ENCODE measurements around the gene DUSP12. TPM values are rescaled to one million over a fixed set of nuclear protein-coding genes. Genes with fewer than 3 reads are reported as not detected.

The DUSP12 gene
- total and polyA plus RNA-seq, 9 of the 15 experiments (the other 6 are each of a cell fraction or from before 2014, with no cell fraction given), result 10.4 to 81.4 (median 43.6) TPM

DNA sequence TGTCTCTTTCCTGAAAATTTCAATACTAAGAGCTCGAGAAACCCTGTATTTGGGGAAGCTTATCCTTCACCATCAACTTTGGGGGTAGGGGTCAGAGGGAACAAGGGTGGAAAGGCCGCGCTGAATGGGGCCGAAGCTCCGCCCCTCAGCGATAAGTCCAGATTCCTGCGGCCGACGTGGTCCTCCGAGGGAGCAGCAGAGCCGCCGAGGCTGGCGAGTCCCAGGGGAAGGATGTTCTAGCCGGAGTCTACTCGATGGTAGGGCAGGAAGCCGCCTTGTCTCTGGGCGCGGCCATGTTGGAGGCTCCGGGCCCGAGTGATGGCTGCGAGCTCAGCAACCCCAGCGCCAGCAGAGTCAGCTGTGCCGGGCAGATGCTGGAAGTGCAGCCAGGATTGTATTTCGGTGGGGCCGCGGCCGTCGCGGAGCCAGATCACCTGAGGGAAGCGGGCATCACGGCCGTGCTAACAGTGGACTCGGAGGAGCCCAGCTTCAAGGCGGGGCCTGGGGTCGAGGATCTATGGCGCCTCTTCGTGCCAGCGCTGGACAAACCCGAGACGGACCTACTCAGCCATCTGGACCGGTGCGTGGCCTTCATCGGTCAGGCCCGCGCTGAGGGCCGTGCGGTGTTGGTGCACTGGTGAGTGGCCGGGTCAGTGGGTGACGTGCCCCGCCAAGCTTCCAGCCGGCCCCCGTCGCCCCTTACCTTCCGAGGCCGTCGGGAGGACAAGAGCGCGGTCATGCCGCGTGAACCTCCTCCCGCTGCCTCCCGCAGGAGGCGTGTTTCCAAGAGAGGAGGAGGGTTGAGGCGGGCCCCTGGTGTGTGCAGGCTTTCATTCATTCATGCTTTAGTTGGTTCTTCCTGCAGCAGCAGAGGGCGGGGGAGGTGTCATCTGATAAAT, at the start of gene DUSP12 (continued):
- TF ChIP-seq CBX1 (IDR thresholded peaks at IDR 0.05; ENCODE audit: low read depth), result peak; percentile 63; the same call in 1 of the 2 replicates
- TF ChIP-seq PCBP2 (IDR thresholded peaks at IDR 0.05; ENCODE audit: low read depth, low read length, poor library complexity, severe bottlenecking), result no peak
- no peak for TF ChIP-seq ZSCAN29 (IDR thresholded peaks at IDR 0.05)
- TF ChIP-seq TARDBP (IDR thresholded peaks at IDR 0.05), result no peak
- TF ChIP-seq KAT2B (IDR thresholded peaks at IDR 0.05; ENCODE audit: low read depth, low read length), result no peak
- TF ChIP-seq, protein P1, sequence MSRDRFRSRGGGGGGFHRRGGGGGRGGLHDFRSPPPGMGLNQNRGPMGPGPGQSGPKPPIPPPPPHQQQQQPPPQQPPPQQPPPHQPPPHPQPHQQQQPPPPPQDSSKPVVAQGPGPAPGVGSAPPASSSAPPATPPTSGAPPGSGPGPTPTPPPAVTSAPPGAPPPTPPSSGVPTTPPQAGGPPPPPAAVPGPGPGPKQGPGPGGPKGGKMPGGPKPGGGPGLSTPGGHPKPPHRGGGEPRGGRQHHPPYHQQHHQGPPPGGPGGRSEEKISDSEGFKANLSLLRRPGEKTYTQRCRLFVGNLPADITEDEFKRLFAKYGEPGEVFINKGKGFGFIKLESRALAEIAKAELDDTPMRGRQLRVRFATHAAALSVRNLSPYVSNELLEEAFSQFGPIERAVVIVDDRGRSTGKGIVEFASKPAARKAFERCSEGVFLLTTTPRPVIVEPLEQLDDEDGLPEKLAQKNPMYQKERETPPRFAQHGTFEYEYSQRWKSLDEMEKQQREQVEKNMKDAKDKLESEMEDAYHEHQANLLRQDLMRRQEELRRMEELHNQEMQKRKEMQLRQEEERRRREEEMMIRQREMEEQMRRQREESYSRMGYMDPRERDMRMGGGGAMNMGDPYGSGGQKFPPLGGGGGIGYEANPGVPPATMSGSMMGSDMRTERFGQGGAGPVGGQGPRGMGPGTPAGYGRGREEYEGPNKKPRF (IDR thresholded peaks at IDR 0.05; ENCODE audit: low read depth, low read length), result no peak
- TF ChIP-seq, protein P2, sequence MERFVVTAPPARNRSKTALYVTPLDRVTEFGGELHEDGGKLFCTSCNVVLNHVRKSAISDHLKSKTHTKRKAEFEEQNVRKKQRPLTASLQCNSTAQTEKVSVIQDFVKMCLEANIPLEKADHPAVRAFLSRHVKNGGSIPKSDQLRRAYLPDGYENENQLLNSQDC (CRISPR knock-in tag; IDR thresholded peaks at IDR 0.05), result no peak
- peak; percentile 82 for TF ChIP-seq POLR2B (IDR thresholded peaks at IDR 0.05; ENCODE audit: low read depth, partially characterized antibody)
- TF ChIP-seq ZBED1 (IDR thresholded peaks at IDR 0.05), result no peak
- TF ChIP-seq PTRF (tag; IDR thresholded peaks at IDR 0.05), result no peak
- TF ChIP-seq, protein P3, sequence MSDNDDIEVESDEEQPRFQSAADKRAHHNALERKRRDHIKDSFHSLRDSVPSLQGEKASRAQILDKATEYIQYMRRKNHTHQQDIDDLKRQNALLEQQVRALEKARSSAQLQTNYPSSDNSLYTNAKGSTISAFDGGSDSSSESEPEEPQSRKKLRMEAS (CRISPR knock-in tag; IDR thresholded peaks at IDR 0.05), result peak; percentile 85
- TF ChIP-seq ZNF507 (tag; conservative IDR thresholded peaks at IDR 0.05), result no peak
- 0 out of 2 replicates have a peak, but pooled peaks have one; percentile 86 for TF ChIP-seq SREBF2 (CRISPR knock-in tag; IDR thresholded peaks at IDR 0.05)
- TF ChIP-seq, protein P4, sequence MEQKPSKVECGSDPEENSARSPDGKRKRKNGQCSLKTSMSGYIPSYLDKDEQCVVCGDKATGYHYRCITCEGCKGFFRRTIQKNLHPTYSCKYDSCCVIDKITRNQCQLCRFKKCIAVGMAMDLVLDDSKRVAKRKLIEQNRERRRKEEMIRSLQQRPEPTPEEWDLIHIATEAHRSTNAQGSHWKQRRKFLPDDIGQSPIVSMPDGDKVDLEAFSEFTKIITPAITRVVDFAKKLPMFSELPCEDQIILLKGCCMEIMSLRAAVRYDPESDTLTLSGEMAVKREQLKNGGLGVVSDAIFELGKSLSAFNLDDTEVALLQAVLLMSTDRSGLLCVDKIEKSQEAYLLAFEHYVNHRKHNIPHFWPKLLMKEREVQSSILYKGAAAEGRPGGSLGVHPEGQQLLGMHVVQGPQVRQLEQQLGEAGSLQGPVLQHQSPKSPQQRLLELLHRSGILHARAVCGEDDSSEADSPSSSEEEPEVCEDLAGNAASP (IDR thresholded peaks at IDR 0.05), result no peak
- TF ChIP-seq ZKSCAN8 (CRISPR knock-in tag; IDR thresholded peaks at IDR 0.05), result no peak
- TF ChIP-seq, protein P5, sequence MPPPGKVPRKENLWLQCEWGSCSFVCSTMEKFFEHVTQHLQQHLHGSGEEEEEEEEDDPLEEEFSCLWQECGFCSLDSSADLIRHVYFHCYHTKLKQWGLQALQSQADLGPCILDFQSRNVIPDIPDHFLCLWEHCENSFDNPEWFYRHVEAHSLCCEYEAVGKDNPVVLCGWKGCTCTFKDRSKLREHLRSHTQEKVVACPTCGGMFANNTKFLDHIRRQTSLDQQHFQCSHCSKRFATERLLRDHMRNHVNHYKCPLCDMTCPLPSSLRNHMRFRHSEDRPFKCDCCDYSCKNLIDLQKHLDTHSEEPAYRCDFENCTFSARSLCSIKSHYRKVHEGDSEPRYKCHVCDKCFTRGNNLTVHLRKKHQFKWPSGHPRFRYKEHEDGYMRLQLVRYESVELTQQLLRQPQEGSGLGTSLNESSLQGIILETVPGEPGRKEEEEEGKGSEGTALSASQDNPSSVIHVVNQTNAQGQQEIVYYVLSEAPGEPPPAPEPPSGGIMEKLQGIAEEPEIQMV (tag; conservative IDR thresholded peaks at IDR 0.05; ENCODE audit: low read depth), result no peak
- no peak for TF ChIP-seq NFE2L1 (tag; IDR thresholded peaks at IDR 0.05; ENCODE audit: borderline replicate concordance, low read depth)
- TF ChIP-seq RFX5 (IDR thresholded peaks at IDR 0.05; ENCODE audit: low read depth, low read length), result no peak
- no peak for TF ChIP-seq ILF3 (IDR thresholded peaks at IDR 0.05; ENCODE audit: borderline replicate concordance)
- no peak for TF ChIP-seq MYBL2 (IDR thresholded peaks at IDR 0.05; ENCODE audit: low read depth)
- no peak for TF ChIP-seq MYBL2 (CRISPR knock-in tag; IDR thresholded peaks at IDR 0.05; ENCODE audit: borderline replicate concordance)
- no peak for TF ChIP-seq RHOXF2B (CRISPR knock-in tag; conservative IDR thresholded peaks at IDR 0.05)
- peak; percentile 84 for TF ChIP-seq CHD1 (IDR thresholded peaks at IDR 0.05; ENCODE audit: low read length)
- TF ChIP-seq NR1H2 (CRISPR knock-in tag; IDR thresholded peaks at IDR 0.05), result no peak; the same call in 1 of the 2 replicates
